CD4-positive, alpha-beta memory T cell (primary cell): ENCODE measurements around the gene MAU2. TPM values are rescaled to one million over a fixed set of nuclear protein-coding genes. Genes with fewer than 3 reads are reported as not detected.
A peak's percentile ranks its signal among the peaks of the same experiment; 100 is the strongest.

Experiments
- CTCF ChIA-PET: fragments of 350-600 bp; sonication (Branson Sonifier 250); formaldehyde crosslinking; loops from one replicate; lab custom pipeline; 2021; ENCODE audit warnings: inconsistent platforms; ENCODE audit not compliant: partially characterized antibody; lab: Charles Lee
- POLR2A ChIA-PET: fragments of 350-600 bp; sonication (Branson Sonifier 250); formaldehyde crosslinking; loops from one replicate; lab custom pipeline; 2021; ENCODE audit not compliant: partially characterized antibody; lab: Charles Lee
- DNase-seq, 5 donors: peaks; one replicate each; pipeline versions ENCODE4 v3.0.0 to v3.0.0-alpha.2; 2020 to 2022; ENCODE audit warnings: mixed read lengths in 1 of 5
- H3K27ac ChIP-seq: one replicate; pipeline ENCODE4 v1.7.0; 2013; ENCODE audit warnings: low read depth, low read length
- H3K27me3 ChIP-seq: 2 replicates; pipeline ENCODE4 v1.7.0; 2013; ENCODE audit warnings: mild to moderate bottlenecking, low read length, moderate library complexity; ENCODE audit not compliant: insufficient read depth
- H3K36me3 ChIP-seq: 2 replicates; pipeline ENCODE4 v1.7.0; 2013; ENCODE audit warnings: mild to moderate bottlenecking, low read length, moderate library complexity; ENCODE audit not compliant: insufficient read depth
- H3K4me1 ChIP-seq: 2 replicates; pipeline ENCODE4 v1.7.0; 2013; ENCODE audit warnings: mild to moderate bottlenecking, low read length, moderate library complexity; ENCODE audit not compliant: insufficient read depth
- H3K4me3 ChIP-seq, 2 donors: one replicate each; pipeline ENCODE4 v1.7.0; 2013; ENCODE audit warnings: low read length in 2 of 2, mild to moderate bottlenecking in 1 of 2
- H3K9me3 ChIP-seq, 2 donors: one replicate each; pipeline ENCODE4 v1.7.0; 2013; ENCODE audit warnings: low read length in 2 of 2, control low read depth in 1 of 2; ENCODE audit not compliant: control insufficient read depth in 1 of 2
- H3K27ac Mint-ChIP-seq, 7 donors: one replicate each; pipeline ENCODE4 v1.8.0; 2020 to 2021; ENCODE audit warnings: mixed read lengths in 7 of 7, mild to moderate bottlenecking in 6 of 7, inconsistent platforms in 3 of 7, moderate library complexity in 3 of 7
- H3K27me3 Mint-ChIP-seq, 2 donors: one replicate each; pipeline ENCODE4 v1.8.0; 2020 to 2021; ENCODE audit warnings: mixed read lengths in 2 of 2
- H3K36me3 Mint-ChIP-seq, 2 donors: one replicate each; pipeline ENCODE4 v1.8.0; 2020 to 2021; ENCODE audit warnings: mixed read lengths in 2 of 2, inconsistent platforms in 1 of 2, mild to moderate bottlenecking in 1 of 2
- H3K4me1 Mint-ChIP-seq, 4 donors: one replicate each; pipeline ENCODE4 v1.8.0; 2020 to 2021; ENCODE audit warnings: mixed read lengths in 4 of 4, mild to moderate bottlenecking in 1 of 4
- H3K4me3 Mint-ChIP-seq, 8 donors: one replicate each; pipeline ENCODE4 v1.8.0; 2020 to 2021; ENCODE audit warnings: mixed read lengths in 8 of 8, mild to moderate bottlenecking in 7 of 8, moderate library complexity in 6 of 8, inconsistent platforms in 3 of 8
- H3K9me3 Mint-ChIP-seq, 8 donors: one replicate each; pipeline ENCODE4 v1.8.0; 2020 to 2021; ENCODE audit warnings: mixed read lengths in 8 of 8, mild to moderate bottlenecking in 5 of 8, inconsistent platforms in 3 of 8, moderate library complexity in 1 of 8
- intact Hi-C: fragments of 100-400 bp; cut with micrococcal nuclease; formaldehyde crosslinking; loops from one replicate; pipeline ENCODE4 v1.15.1; 2023
- polyA plus RNA-seq, 2 donors: library from polyadenylated mRNA; unstranded; fragments of 300-500 nt; fragmentation: Illumina TruSeq; gene quantifications; one replicate each; pipeline ENCODE4 v1.2.3, GENCODE V29; 2021
- total RNA-seq, 2 experiments: library from RNA; stranded (reverse); gene quantifications; one replicate each; pipeline ENCODE4 v1.2.3, GENCODE V29; 2021

MAU2 gene
- total and polyA plus RNA-seq, 4 experiments from 2014 or later, result 18.1 to 155 (median 86.5) TPM

- no peak overlapping the region for H3K4me3 Mint-ChIP-seq
- H3K4me3 ChIP-seq, result no peak overlapping the region
- H3K27ac Mint-ChIP-seq, result peak overlapping the region in 1 of 7 donors; percentile 17
- ChIA-PET POLR2A (interaction anchor here (0.7 to 2.7 kb wide), 3 partner anchors 9 to 188 kb away, joined by 3 to 11 read pairs (median 9); no protein-coding TSS in a partner anchor), CTCF (interaction anchor here (0.9 to 1.6 kb wide), 2 partner anchors 10 to 135 kb away, joined by 3 to 4 read pairs; no protein-coding TSS in a partner anchor)
- peaks cover 10 to 22% (median 15%) of the 10 kb centered on the region in 4 donors for H3K4me1 Mint-ChIP-seq
- DNase-seq, result no peak
- H3K36me3 ChIP-seq, result peaks cover 44% of the 10 kb centered on the region
- H3K27me3 ChIP-seq, result no peaks in the 10 kb centered on the region
- no peak overlapping the region for H3K27ac ChIP-seq
- H3K4me1 ChIP-seq, result peaks cover 14% of the 10 kb centered on the region
- H3K9me3 ChIP-seq, result no peaks in the 10 kb centered on the region
- no peaks in the 10 kb centered on the region for H3K27me3 Mint-ChIP-seq
- H3K9me3 Mint-ChIP-seq, result no peaks in the 10 kb centered on the region
- peaks cover 23 to 34% of the 10 kb centered on the region in 2 donors for H3K36me3 Mint-ChIP-seq
- intact Hi-C loops, result no loop called here
Observed at GRCh38 chr19:19355606-19356139, 35.0 kb downstream of the MAU2 start.

GRCh38 chr19:19356500-19356899, 35.9 kb downstream of the MAU2 start:
- Histone ChIP-seq H3K27ac (no peak overlapping the region), H3K9me3 (no peaks in the 10 kb centered on the region), H3K27me3 (no peaks in the 10 kb centered on the region), H3K4me1 (peaks cover 22% of the 10 kb centered on the region), H3K36me3 (peaks cover 44% of the 10 kb centered on the region), H3K4me3 (no peak overlapping the region)
- H3K36me3 Mint-ChIP-seq, result peaks cover 23 to 34% of the 10 kb centered on the region in 2 donors
- ChIA-PET CTCF (interaction anchor here (1.6 kb wide), 1 partner anchor 134 kb away, joined by 4 read pairs; no protein-coding TSS in a partner anchor), POLR2A (interaction anchor here (2.6 to 2.7 kb wide), 2 partner anchors 8 to 134 kb away, joined by 9 to 11 read pairs; no protein-coding TSS in a partner anchor)
- no peak for DNase-seq
- no peak overlapping the region for H3K4me3 Mint-ChIP-seq
- intact Hi-C loops, result no loop called here
- no peaks in the 10 kb centered on the region for H3K9me3 Mint-ChIP-seq
- no peaks in the 10 kb centered on the region for H3K27me3 Mint-ChIP-seq
- no peak overlapping the region for H3K27ac Mint-ChIP-seq
- peaks cover 17 to 29% (median 22%) of the 10 kb centered on the region in 4 donors for H3K4me1 Mint-ChIP-seq

GRCh38 chr19:19356901-19357566, 36.4 kb downstream of the MAU2 start:
- Mint-ChIP-seq H3K4me3 (peak overlapping the region in 1 of 8 donors; percentile 44), H3K27me3 (no peaks in the 10 kb centered on the region), H3K36me3 (peaks cover 21 to 32% of the 10 kb centered on the region in 2 donors), H3K27ac (peak overlapping the region in 5 of 7 donors; percentile 4 to 85 (median 63)), H3K9me3 (peaks cover 0 to 1% (median 0%) of the 10 kb centered on the region in 8 donors), H3K4me1 (peaks cover 18 to 33% (median 26%) of the 10 kb centered on the region in 4 donors)
- H3K9me3 ChIP-seq, result no peaks in the 10 kb centered on the region
- DNase-seq, result no peak
- no peak overlapping the region for H3K4me3 ChIP-seq
- no peak overlapping the region for H3K27ac ChIP-seq
- ChIA-PET POLR2A (interaction anchor here (2.6 kb wide), 1 partner anchor 133 kb away, joined by 9 read pairs; no protein-coding TSS in a partner anchor), CTCF (interaction anchor here (0.9 to 1.9 kb wide), 5 partner anchors 10 to 136 kb away, joined by 3 to 11 read pairs (median 4); no protein-coding TSS in a partner anchor)
- no peaks in the 10 kb centered on the region for H3K27me3 ChIP-seq
- intact Hi-C loops, result no loop called here
- H3K36me3 ChIP-seq, result peaks cover 39% of the 10 kb centered on the region
- H3K4me1 ChIP-seq, result peaks cover 22% of the 10 kb centered on the region

- no peaks in the 10 kb centered on the region for H3K27me3 ChIP-seq
- peak; percentile 57 to 77 (median 65) for DNase-seq
- peaks cover 35% of the 10 kb centered on the region for H3K4me1 ChIP-seq
- no peaks in the 10 kb centered on the region for H3K9me3 ChIP-seq
- CTCF ChIA-PET, result interaction anchor here (0.7 to 10.9 kb wide), 7 partner anchors 13 to 215 kb away, joined by 3 to 287 read pairs (median 4); no protein-coding TSS in a partner anchor
- H3K4me3 Mint-ChIP-seq, result peak overlapping the region in 6 of 8 donors; percentile 34 to 66 (median 52)
- H3K36me3 Mint-ChIP-seq, result peaks cover 3 to 6% of the 10 kb centered on the region in 2 donors
- H3K27me3 Mint-ChIP-seq, result no peaks in the 10 kb centered on the region
- peaks cover 1% of the 10 kb centered on the region for H3K36me3 ChIP-seq
- H3K27ac ChIP-seq, result no peak overlapping the region
- peak overlapping the region in 1 of 2 donors; percentile 24 for H3K4me3 ChIP-seq
- peak overlapping the region; percentile 25 to 88 (median 82) for H3K27ac Mint-ChIP-seq
- peaks cover 0 to 1% (median 0%) of the 10 kb centered on the region in 8 donors for H3K9me3 Mint-ChIP-seq
- POLR2A ChIA-PET, result interaction anchor here (0.7 to 8.4 kb wide), 3 partner anchors 24 to 128 kb away, joined by 3 to 134 read pairs (median 6); no protein-coding TSS in a partner anchor
- peaks cover 24 to 47% (median 35%) of the 10 kb centered on the region in 4 donors for H3K4me1 Mint-ChIP-seq
- intact Hi-C loops, result loop anchor here (5.0 kb wide), 2 partner anchors 39 to 214 kb away; partner anchors contain the start of genes MAU2 and SUGP1
Observed at GRCh38 chr19:19361075-19361594, 40.5 kb downstream of the MAU2 start.

GRCh38 chr19:19362075-19362474, 41.4 kb downstream of the MAU2 start:
- Histone ChIP-seq H3K36me3 (no peaks in the 10 kb centered on the region), H3K4me1 (peaks cover 45% of the 10 kb centered on the region), H3K27ac (no peak overlapping the region), H3K9me3 (no peaks in the 10 kb centered on the region), H3K4me3 (no peak overlapping the region), H3K27me3 (no peaks in the 10 kb centered on the region)
- POLR2A ChIA-PET, result interaction anchor here (0.5 to 8.4 kb wide), 5 partner anchors 11 to 127 kb away, joined by 3 to 134 read pairs (median 6); partner anchors contain the start of gene GATAD2A
- Mint-ChIP-seq H3K4me3 (peak overlapping the region in 3 of 8 donors; percentile 40 to 60 (median 52)), H3K27me3 (no peaks in the 10 kb centered on the region), H3K27ac (peak overlapping the region in 1 of 7 donors; percentile 85), H3K36me3 (peaks cover 3 to 5% of the 10 kb centered on the region in 2 donors), H3K9me3 (peaks cover 0 to 1% (median 0%) of the 10 kb centered on the region in 8 donors), H3K4me1 (peaks cover 28 to 54% (median 40%) of the 10 kb centered on the region in 4 donors)
- DNase-seq, result no peak
- intact Hi-C loops, result loop anchor here (5.0 kb wide), 2 partner anchors 40 to 215 kb away; partner anchors contain the start of genes MAU2 and SUGP1
- CTCF ChIA-PET, result interaction anchor here (0.7 to 10.9 kb wide), 10 partner anchors 9 to 216 kb away, joined by 3 to 287 read pairs (median 4); partner anchors contain the start of gene GATAD2A

- Mint-ChIP-seq H3K36me3 (no peaks in the 10 kb centered on the region), H3K4me1 (peaks cover 12 to 26% (median 19%) of the 10 kb centered on the region in 4 donors), H3K4me3 (peak overlapping the region in 6 of 8 donors; percentile 31 to 82 (median 64)), H3K9me3 (peaks cover 0 to 1% (median 0%) of the 10 kb centered on the region in 8 donors), H3K27ac (peak overlapping the region; percentile 74 to 93 (median 89)), H3K27me3 (no peaks in the 10 kb centered on the region)
- CTCF ChIA-PET, result interaction anchor here (0.7 to 10.9 kb wide), 18 partner anchors 9 to 165 kb away, joined by 3 to 287 read pairs (median 4); partner anchors contain the start of gene GATAD2A
- peaks cover 24% of the 10 kb centered on the region for H3K4me1 ChIP-seq
- peak; percentile 63 to 73 (median 70) for DNase-seq
- intact Hi-C loops, result loop anchor here (1.0 kb wide), 2 partner anchors 41 to 124 kb away; no protein-coding TSS in a partner anchor
- no peak overlapping the region for H3K27ac ChIP-seq
- no peaks in the 10 kb centered on the region for H3K27me3 ChIP-seq
- H3K9me3 ChIP-seq, result no peaks in the 10 kb centered on the region
- H3K4me3 ChIP-seq, result peak overlapping the region in 1 of 2 donors; percentile 11
- POLR2A ChIA-PET, result interaction anchor here (0.5 to 8.4 kb wide), 5 partner anchors 19 to 126 kb away, joined by 3 to 134 read pairs (median 5); partner anchors contain the start of gene GATAD2A
- no peaks in the 10 kb centered on the region for H3K36me3 ChIP-seq
Observed at GRCh38 chr19:19366434-19367396, 46.1 kb downstream of the MAU2 start.
